Memory B cell (primary cell): ENCODE data around the gene DNAJC1.

ENCODE experiments used
- ATAC-seq: fragments of 150-1000 bp; cut with Tn5 transposase; 2 replicates; pipeline ENCODE4 v1.10.0; 2021; ENCODE audit warnings: low read depth, mild to moderate bottlenecking, moderate library complexity
- DNase-seq, 2 donors: peaks; one replicate each; pipeline ENCODE4 v3.0.0; 2022; ENCODE audit warnings: low spot score in 2 of 2
- H3K27ac Mint-ChIP-seq: one replicate; pipeline ENCODE4 v1.8.0; 2022; ENCODE audit warnings: mild to moderate bottlenecking, moderate library complexity, mixed read lengths
- H3K27me3 Mint-ChIP-seq: one replicate; pipeline ENCODE4 v1.8.0; 2022; ENCODE audit warnings: mixed read lengths
- H3K36me3 Mint-ChIP-seq: one replicate; pipeline ENCODE4 v1.8.0; 2022; ENCODE audit warnings: mild to moderate bottlenecking, mixed read lengths
- H3K4me1 Mint-ChIP-seq: one replicate; pipeline ENCODE4 v1.8.0; 2022; ENCODE audit warnings: mixed read lengths
- H3K4me3 Mint-ChIP-seq: one replicate; pipeline ENCODE4 v1.8.0; 2022; ENCODE audit warnings: mild to moderate bottlenecking, moderate library complexity, mixed read lengths
- H3K9me3 Mint-ChIP-seq: one replicate; pipeline ENCODE4 v1.8.0; 2022; ENCODE audit warnings: mixed read lengths

Gene DNAJC1

DNA sequence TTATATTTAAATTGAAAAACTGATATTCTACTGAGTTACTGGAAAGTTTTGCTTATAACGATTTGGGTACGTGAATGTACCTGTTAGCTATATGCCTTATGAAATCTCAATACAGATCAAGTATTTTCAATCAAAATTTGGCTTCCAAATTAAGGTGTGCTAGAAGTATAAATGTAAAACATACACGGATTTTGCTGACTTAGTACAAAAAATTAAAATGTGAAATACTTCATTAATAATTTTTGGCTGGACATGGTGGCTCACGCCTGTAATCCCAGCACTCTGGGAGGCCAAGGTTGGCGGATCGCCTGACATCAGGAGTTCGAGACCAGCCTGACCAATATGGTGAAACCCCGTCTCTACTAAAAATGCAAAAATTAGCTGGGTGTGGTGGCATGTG lies 11.7 kb downstream of the DNAJC1 start:
- H3K9me3 Mint-ChIP-seq = no peaks in the 10 kb centered on the region
- H3K4me3 Mint-ChIP-seq = no peak overlapping the region
- peaks cover 7% of the 10 kb centered on the region for H3K4me1 Mint-ChIP-seq
- H3K36me3 Mint-ChIP-seq = no peaks in the 10 kb centered on the region
- DNase-seq = no peak
- ATAC-seq = no peak
- H3K27me3 Mint-ChIP-seq = no peaks in the 10 kb centered on the region
- H3K27ac Mint-ChIP-seq = no peak overlapping the region

DNA sequence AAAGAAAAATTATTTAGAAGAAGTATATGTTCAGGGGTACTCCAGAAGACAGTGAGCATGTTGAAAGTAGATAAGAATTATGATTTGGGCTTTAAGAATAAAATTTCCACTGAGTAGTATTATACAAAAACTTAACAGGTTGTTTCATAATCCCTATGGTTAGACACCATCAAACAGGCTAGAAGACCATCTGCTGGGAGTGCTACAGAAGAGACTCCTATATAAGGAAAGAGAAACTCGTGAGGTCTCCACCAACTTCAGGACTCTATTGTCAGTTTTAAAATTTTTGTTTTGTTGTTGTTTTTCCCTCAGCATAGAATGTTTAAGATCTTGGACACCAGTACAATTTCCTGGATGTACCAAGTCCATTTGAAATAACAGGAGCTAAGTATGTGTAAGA lies 13.1 kb downstream of the DNAJC1 start:
- H3K9me3 Mint-ChIP-seq = no peaks in the 10 kb centered on the region
- H3K4me3 Mint-ChIP-seq = no peak overlapping the region
- H3K4me1 Mint-ChIP-seq = peaks cover 7% of the 10 kb centered on the region
- no peak for ATAC-seq
- peak overlapping the region; percentile 9 for H3K27ac Mint-ChIP-seq
- no peaks in the 10 kb centered on the region for H3K27me3 Mint-ChIP-seq
- peaks cover 3% of the 10 kb centered on the region for H3K36me3 Mint-ChIP-seq
- no peak for DNase-seq

DNA sequence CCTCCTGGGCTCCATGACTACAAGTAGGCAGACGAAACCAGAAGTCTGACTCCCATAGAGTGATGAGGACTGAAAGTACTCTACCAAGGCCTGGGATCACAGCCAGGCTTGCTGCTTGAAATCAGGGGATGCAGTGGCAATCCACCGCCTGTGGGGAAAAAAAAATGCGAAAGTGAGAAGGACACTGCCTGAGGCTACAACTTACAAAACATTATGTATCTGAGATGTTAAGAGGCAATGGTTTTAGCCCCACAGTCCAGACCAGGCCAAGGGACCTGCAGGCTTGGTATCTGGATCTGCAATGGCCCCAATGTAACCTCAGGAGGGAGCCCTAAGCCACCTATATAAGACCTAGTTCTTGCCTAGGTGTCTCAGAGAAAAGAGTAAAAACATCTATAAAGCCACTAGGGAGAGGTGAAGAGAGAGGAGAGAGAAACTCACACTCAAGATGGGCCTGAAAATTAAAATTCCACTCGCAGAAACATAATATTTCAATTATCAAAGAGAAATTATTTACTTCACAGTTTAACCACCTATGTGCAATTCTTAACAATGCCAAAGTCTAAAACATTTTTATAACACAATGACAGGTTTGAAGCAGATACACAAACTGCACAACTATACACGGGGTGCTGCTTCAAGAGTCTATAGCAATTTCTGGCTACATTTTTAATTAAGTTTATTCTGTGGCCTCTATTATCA lies 13.9 kb downstream of the DNAJC1 start:
- H3K27me3 Mint-ChIP-seq = no peaks in the 10 kb centered on the region
- ATAC-seq (peak; percentile 88), DNase-seq (peak in 1 of 2 donors; percentile 18)
- no peak overlapping the region for H3K4me3 Mint-ChIP-seq
- H3K4me1 Mint-ChIP-seq = peaks cover 7% of the 10 kb centered on the region
- H3K36me3 Mint-ChIP-seq = peaks cover 4% of the 10 kb centered on the region
- H3K27ac Mint-ChIP-seq = no peak overlapping the region
- no peaks in the 10 kb centered on the region for H3K9me3 Mint-ChIP-seq

DNA sequence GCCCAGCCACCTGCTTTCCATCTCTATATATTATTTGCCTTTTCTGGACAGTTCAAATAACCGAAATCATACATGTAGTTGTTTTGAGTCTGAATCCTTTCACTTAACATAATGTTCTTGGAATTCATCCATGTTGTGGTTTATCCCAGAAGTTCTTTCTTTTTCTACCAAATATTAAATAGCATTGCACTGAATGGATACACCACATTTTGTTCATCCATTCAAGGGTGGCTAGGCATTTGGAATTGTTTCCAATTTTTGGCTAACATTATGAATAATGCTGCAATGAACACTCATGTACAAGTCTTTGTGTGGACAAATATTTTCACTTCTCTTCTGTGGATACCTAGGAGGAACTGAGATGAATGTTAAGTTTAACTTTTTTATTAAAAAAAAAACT lies 18.0 kb downstream of the DNAJC1 start:
- Mint-ChIP-seq H3K36me3 (peaks cover 6% of the 10 kb centered on the region), H3K4me3 (no peak overlapping the region), H3K9me3 (no peaks in the 10 kb centered on the region), H3K27ac (no peak overlapping the region), H3K27me3 (no peaks in the 10 kb centered on the region), H3K4me1 (peaks cover 9% of the 10 kb centered on the region)
- DNase-seq = no peak
- no peak for ATAC-seq

DNA sequence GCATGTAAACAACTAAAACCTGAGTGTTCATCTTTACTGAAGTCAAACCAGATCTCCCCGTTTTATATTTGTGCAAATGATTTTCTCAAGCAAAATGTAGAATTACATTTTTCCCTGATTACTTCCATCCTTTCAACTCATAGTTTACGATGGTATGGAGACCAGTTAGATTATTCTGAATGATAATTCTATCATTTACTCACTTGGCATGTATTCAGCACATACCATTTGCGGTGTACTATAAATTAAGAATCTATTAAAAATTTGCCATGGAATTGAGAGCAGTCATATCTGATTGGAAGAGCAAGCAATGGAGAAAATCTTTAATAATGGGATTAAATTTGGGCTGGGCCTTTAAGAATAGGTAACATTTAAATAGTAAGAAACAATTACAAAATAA lies 22.4 kb downstream of the DNAJC1 start:
- H3K36me3 Mint-ChIP-seq = peaks cover 3% of the 10 kb centered on the region
- no peak for ATAC-seq
- peaks cover 12% of the 10 kb centered on the region for H3K4me1 Mint-ChIP-seq
- H3K27me3 Mint-ChIP-seq = no peaks in the 10 kb centered on the region
- H3K9me3 Mint-ChIP-seq = no peaks in the 10 kb centered on the region
- DNase-seq = no peak
- no peak overlapping the region for H3K4me3 Mint-ChIP-seq
- H3K27ac Mint-ChIP-seq = no peak overlapping the region

DNA sequence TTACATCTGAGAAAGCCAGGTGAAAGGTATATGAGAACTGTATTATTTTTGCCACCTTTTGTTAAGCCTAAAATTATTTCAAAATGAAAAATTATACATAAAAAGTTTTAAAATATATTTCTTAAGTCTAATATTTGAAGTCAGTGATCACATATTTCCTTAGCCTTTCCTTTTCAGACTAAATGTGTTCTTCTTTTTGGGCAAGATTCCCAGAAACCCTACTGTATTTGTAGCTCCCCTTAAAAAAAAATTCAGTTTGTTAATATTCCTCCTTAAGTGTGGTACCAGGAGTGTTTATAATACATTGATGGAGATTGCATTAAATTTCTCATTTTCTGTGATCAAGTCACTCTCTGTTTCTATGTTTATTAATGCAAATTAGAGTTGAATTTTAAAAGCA lies 22.8 kb downstream of the DNAJC1 start:
- Mint-ChIP-seq H3K9me3 (no peaks in the 10 kb centered on the region), H3K4me3 (no peak overlapping the region), H3K36me3 (peaks cover 3% of the 10 kb centered on the region), H3K27ac (no peak overlapping the region), H3K27me3 (no peaks in the 10 kb centered on the region), H3K4me1 (peaks cover 12% of the 10 kb centered on the region)
- DNase-seq = no peak
- no peak for ATAC-seq

DNA sequence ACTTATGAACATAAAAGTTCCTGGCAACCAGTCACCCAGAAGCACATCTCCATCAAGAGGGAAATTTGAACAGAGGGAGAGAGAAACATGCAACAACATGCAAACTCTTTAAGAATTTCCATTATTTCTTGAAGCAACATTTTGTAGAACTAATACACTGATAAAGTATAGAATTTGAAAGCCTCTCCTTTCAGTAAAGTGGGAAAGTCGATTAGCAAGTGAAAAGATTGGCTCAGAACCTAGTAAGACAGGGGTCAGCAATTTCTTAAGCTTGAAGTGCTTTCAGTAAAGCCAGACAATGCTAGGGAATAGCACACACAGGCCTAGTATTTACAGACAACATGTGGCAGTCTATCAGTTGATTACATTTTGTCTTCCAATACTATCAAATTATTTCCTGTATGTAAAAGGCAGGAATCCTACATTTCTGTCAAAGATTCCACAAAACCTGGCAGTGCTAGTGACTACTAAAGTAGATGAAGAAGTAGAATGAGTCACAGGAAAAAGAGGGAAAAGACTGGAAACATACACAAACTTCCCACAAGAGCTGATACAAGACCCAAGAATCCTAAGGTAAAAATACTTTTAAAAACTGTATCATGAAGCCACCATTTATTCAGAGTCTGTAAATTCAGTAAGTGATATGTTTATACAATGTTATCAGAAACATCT lies 25.2 kb downstream of the DNAJC1 start:
- Mint-ChIP-seq H3K4me1 (peaks cover 9% of the 10 kb centered on the region), H3K27me3 (no peaks in the 10 kb centered on the region), H3K4me3 (no peak overlapping the region), H3K9me3 (no peaks in the 10 kb centered on the region), H3K36me3 (peaks cover 2% of the 10 kb centered on the region), H3K27ac (no peak overlapping the region)
- no peak for ATAC-seq
- no peak for DNase-seq

DNA sequence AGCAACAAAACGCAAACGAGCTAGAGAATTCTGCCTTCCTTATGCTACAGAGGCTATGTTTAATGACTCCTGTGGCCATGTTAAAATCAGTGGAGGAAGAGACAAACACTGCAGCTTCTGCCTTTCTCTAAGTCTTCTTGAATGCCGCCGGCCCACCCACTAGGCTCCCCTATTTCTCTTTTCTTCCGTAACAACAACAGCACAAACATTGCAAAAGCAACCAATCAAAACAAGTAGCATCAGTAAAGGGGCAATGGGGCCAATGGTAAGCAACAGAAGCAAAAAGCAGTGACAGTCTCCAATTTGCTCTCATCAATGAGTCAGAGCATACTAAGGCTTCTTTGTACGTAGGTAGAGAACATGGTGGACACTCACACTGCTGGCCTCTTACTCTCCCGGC lies 26.8 kb downstream of the DNAJC1 start:
- Mint-ChIP-seq H3K9me3 (no peaks in the 10 kb centered on the region), H3K36me3 (peaks cover 2% of the 10 kb centered on the region), H3K27ac (no peak overlapping the region), H3K4me3 (no peak overlapping the region), H3K4me1 (peaks cover 7% of the 10 kb centered on the region), H3K27me3 (no peaks in the 10 kb centered on the region)
- ATAC-seq = no peak
- no peak for DNase-seq

DNA sequence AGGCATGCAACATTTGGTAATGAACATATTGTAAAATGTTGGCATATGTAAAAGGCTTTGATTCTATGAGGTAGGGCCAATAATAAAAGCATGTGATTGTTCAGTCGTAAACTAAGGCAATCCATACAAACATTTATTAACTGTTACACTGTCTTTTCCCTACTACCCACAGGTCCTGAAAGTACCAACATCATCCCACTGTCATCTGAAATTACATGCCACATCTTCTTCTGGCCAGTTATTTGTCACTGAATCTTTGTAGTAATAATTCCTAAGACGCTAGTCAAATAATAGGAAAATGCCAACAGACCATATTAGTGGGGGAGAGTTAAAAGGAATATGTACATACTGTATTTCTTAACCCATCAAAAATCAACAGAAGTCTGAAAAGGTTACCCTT lies 27.2 kb downstream of the DNAJC1 start:
- Mint-ChIP-seq H3K4me1 (peaks cover 7% of the 10 kb centered on the region), H3K36me3 (peaks cover 2% of the 10 kb centered on the region), H3K4me3 (no peak overlapping the region), H3K27ac (no peak overlapping the region), H3K9me3 (no peaks in the 10 kb centered on the region), H3K27me3 (no peaks in the 10 kb centered on the region)
- no peak for ATAC-seq
- DNase-seq = no peak

DNA sequence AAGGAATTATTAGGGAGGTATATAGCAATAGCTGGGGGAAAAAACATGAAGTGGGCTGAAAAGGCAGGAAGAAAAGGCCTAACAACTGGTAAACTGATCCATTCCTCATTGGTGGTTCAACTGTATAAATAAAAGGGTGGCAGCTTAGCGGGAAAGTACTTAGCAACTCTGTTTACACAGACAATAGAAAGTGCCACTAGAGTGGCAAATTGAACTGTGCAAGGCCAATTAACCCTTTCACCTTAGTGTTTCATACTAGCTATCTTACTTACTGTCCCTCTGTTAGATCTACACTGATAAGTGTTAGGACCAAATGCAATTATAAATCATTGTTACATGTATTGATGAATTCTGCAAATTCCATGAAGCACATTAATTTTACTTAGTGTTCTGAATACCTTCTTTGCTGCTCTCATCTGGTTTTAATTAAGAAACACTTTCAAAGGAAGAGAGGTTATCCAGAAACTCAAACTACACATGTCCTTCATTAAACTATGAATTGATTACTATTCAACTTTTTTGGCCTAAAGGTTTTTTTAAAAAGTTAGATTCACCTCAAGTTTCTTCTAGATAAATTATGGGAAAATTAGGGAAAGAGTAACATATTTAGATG lies 28.0 kb downstream of the DNAJC1 start:
- Mint-ChIP-seq H3K27me3 (no peaks in the 10 kb centered on the region), H3K4me1 (peaks cover 7% of the 10 kb centered on the region), H3K36me3 (no peaks in the 10 kb centered on the region), H3K4me3 (no peak overlapping the region), H3K9me3 (no peaks in the 10 kb centered on the region), H3K27ac (no peak overlapping the region)
- ATAC-seq (no peak), DNase-seq (no peak)

DNA sequence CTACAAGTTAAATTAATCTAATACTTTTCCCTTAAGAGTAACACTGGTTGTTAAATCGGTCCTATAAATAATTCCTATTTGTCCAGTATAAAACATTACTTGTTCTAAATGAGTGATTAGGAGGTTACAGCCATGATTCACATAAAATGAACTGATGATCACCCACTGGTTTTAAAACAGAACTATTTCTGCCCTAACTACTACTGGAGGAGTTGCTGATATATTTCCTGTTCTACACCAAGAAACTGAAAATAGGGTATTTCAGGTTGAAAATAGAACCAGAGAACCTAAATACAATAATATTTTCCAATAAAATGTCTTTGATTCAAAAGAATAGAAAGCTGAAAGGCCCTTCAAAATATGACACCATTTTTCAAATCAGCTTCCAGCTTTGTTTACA lies 30.9 kb downstream of the DNAJC1 start:
- Mint-ChIP-seq H3K27me3 (no peaks in the 10 kb centered on the region), H3K27ac (no peak overlapping the region), H3K4me3 (no peak overlapping the region), H3K4me1 (peaks cover 7% of the 10 kb centered on the region), H3K9me3 (no peaks in the 10 kb centered on the region), H3K36me3 (no peaks in the 10 kb centered on the region)
- ATAC-seq (no peak), DNase-seq (no peak)

DNA sequence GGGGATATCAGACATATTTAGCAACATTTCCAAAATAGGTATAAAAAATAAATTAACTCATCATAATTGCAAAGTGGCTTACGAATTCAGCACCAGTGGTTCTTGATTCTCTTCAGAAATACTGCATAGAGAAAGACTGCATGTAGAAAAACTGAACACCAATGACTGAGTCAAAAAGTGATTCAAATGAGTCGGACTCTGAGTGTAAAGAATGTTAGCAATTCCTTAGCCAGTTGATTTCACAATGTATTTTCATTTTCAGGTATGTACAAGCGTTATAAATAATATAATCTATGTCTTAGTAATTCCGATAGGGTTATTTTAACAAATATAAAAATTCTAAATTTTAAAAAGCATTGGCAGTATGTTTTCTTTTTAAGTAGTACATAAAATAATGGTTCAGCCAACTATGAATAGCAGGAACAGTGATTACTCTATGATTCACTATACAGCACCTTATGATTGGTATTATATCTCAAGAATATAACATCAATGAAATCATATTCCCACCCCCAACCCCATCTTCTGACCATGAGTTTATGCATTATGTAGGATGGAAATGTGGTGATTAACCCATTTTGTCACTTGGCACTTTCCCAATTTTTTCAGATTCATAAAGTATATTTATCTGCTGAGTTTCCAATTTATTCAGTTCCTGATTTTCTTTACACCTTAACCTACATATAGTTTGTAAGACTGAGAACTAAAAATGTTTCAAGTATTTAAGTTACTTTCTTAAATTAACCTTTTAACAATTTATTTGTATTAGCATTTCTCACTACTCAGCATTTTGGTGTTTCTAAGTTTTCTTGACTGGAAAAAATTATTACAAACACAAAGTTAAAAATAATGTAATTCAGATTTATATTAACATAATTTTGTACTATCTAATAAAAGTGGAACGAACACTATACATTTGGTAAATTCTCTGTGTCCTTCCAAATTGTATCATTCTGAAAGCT lies 33.9 kb downstream of the DNAJC1 start:
- H3K4me3 Mint-ChIP-seq = no peak overlapping the region
- H3K27ac Mint-ChIP-seq = no peak overlapping the region
- no peaks in the 10 kb centered on the region for H3K4me1 Mint-ChIP-seq
- H3K9me3 Mint-ChIP-seq = peaks cover 6% of the 10 kb centered on the region
- ATAC-seq (no peak), DNase-seq (no peak)
- H3K36me3 Mint-ChIP-seq = peaks cover 11% of the 10 kb centered on the region
- H3K27me3 Mint-ChIP-seq = no peaks in the 10 kb centered on the region

DNA sequence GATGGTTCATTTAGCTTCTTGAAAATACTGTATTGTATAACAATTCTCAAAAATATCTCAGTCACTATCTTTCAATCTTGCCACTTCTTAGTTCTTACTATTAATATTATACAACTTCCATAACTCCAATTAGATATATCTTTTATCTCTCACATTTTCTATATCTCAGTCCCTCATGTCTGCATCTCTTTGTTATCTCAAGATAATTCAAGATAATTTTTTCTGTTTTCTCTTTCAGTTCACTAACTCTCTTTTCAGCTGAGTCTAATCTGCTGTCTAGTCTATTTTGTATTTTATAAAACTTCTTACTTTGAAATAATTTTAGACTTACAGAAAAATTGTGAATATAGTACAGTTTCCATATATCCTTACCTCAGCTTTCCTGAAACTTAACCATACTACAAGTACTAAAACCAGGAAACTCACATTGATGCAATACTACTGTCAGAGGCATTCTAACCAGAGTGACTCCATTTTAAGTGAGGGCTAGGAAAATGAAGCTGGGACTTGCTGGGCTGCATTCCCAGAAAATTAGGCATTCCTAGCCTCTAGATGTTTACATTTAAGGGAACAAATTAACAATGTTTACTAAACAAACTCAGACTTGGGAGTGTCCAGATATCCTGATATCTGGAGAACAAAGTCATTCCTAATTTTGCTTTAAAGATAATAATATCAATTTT lies 38.4 kb downstream of the DNAJC1 start:
- Mint-ChIP-seq H3K27ac (no peak overlapping the region), H3K4me3 (no peak overlapping the region), H3K9me3 (peaks cover 6% of the 10 kb centered on the region), H3K36me3 (peaks cover 11% of the 10 kb centered on the region), H3K4me1 (peaks cover 3% of the 10 kb centered on the region), H3K27me3 (no peaks in the 10 kb centered on the region)
- no peak for ATAC-seq
- DNase-seq = no peak
